Measurements from ENCODE around the gene UBAP2L.
A peak's percentile ranks its signal among the peaks of the same experiment; 100 is the strongest.
"Not testable (repeated sequence)": the region's sequence is repeated elsewhere in the genome, so short reads cannot be mapped to it uniquely, and the experiment has no call there.

The UBAP2L gene

GRCh38 chr1:154213274-154213673 lies 7.5 kb upstream of the UBAP2L start:
- no peak for TF ChIP-seq ZNF274 (IDR thresholded peaks at IDR 0.05; ENCODE audit: low read depth, low read length)
- H3K4me3 ChIP-seq (ENCODE audit: low read length): no peak overlapping the region

- TF ChIP-seq ZNF274 (IDR thresholded peaks at IDR 0.05; ENCODE audit: low read depth, low read length): no peak
- peak overlapping the region; percentile 99 for H3K4me3 ChIP-seq (ENCODE audit: low read length)
Measured at GRCh38 chr1:154218545-154218944, 2.2 kb upstream of the UBAP2L start.

GRCh38 chr1:154219541-154219940 lies 1.2 kb upstream of the UBAP2L start:
- no peak for TF ChIP-seq ZNF274 (IDR thresholded peaks at IDR 0.05; ENCODE audit: low read depth, low read length)
- peak overlapping the region; percentile 99 for H3K4me3 ChIP-seq (ENCODE audit: low read length)

GRCh38 chr1:154220970-154221277 lies 169 bp downstream of the UBAP2L start:
- H3K4me3 ChIP-seq (ENCODE audit: low read length): peak overlapping the region; percentile 86
- no peak for TF ChIP-seq ZNF274 (IDR thresholded peaks at IDR 0.05; ENCODE audit: low read depth, low read length)

GRCh38 chr1:154221278-154222001 lies 685 bp downstream of the UBAP2L start:
- no peak for TF ChIP-seq ZNF274 (IDR thresholded peaks at IDR 0.05; ENCODE audit: low read depth, low read length)
- peak overlapping the region; percentile 86 for H3K4me3 ChIP-seq (ENCODE audit: low read length)

- peak overlapping the region; percentile 86; the same call in 1 of the 2 replicates for H3K4me3 ChIP-seq (ENCODE audit: low read length)
- TF ChIP-seq ZNF274 (IDR thresholded peaks at IDR 0.05; ENCODE audit: low read depth, low read length): no peak
Measured at GRCh38 chr1:154222518-154222917, 1.8 kb downstream of the UBAP2L start.

GRCh38 chr1:154222918-154223317 lies 2.2 kb downstream of the UBAP2L start:
- TF ChIP-seq ZNF274 (IDR thresholded peaks at IDR 0.05; ENCODE audit: low read depth, low read length): no peak
- no peak overlapping the region for H3K4me3 ChIP-seq (ENCODE audit: low read length)

GRCh38 chr1:154223621-154224020 lies 2.9 kb downstream of the UBAP2L start:
- H3K4me3 ChIP-seq (ENCODE audit: low read length): no peak overlapping the region
- no peak for TF ChIP-seq ZNF274 (IDR thresholded peaks at IDR 0.05; ENCODE audit: low read depth, low read length)

- H3K4me3 ChIP-seq (ENCODE audit: low read length): no peak overlapping the region
- no peak for TF ChIP-seq ZNF274 (IDR thresholded peaks at IDR 0.05; ENCODE audit: low read depth, low read length)
Measured at GRCh38 chr1:154225370-154225769, 4.6 kb downstream of the UBAP2L start.

GRCh38 chr1:154231112-154231511 lies 10.4 kb downstream of the UBAP2L start:
- H3K4me3 ChIP-seq (ENCODE audit: low read length): not testable (repeated sequence)

GRCh38 chr1:154233127-154233526 lies 12.4 kb downstream of the UBAP2L start:
- H3K4me3 ChIP-seq (ENCODE audit: low read length): not testable (repeated sequence)

GRCh38 chr1:154236855-154237254 lies 16.1 kb downstream of the UBAP2L start:
- no peak for TF ChIP-seq ZNF274 (IDR thresholded peaks at IDR 0.05; ENCODE audit: low read depth, low read length)

GRCh38 chr1:154237435-154237834 lies 16.7 kb downstream of the UBAP2L start:
- no peak overlapping the region for H3K4me3 ChIP-seq (ENCODE audit: low read length)
- TF ChIP-seq ZNF274 (IDR thresholded peaks at IDR 0.05; ENCODE audit: low read depth, low read length): no peak

More at GRCh38 chr1:154236855-154237254, 16.1 kb downstream of the UBAP2L start:
- no peak overlapping the region for H3K4me3 ChIP-seq (ENCODE audit: low read length)

GRCh38 chr1:154237880-154238506 lies 17.2 kb downstream of the UBAP2L start:
- no peak for TF ChIP-seq ZNF274 (IDR thresholded peaks at IDR 0.05; ENCODE audit: low read depth, low read length)
- H3K4me3 ChIP-seq (ENCODE audit: low read length): no peak overlapping the region

GRCh38 chr1:154239491-154239890 lies 18.7 kb downstream of the UBAP2L start:
- H3K4me3 ChIP-seq (ENCODE audit: low read length): no peak overlapping the region
- TF ChIP-seq ZNF274 (IDR thresholded peaks at IDR 0.05; ENCODE audit: low read depth, low read length): no peak
